GM10847 (cell line): ENCODE results near the gene CYTH1.

Experiments used
- POLR2A ChIP-seq: IDR thresholded peaks from 2 replicates; pipeline ENCODE4 v1.6.1; 2011; ENCODE audit not compliant: insufficient read length; ENCODE audit errors: extremely low read depth

Gene CYTH1

GRCh38 chr17:78761789-78762406, 20.2 kb downstream of the CYTH1 start:
- TF ChIP-seq POLR2A, result no peak

GRCh38 chr17:78759969-78760352, 22.1 kb downstream of the CYTH1 start:
- TF ChIP-seq POLR2A, result no peak

GRCh38 chr17:78759203-78759968, 22.7 kb downstream of the CYTH1 start:
- TF ChIP-seq POLR2A, result no peak

- TF ChIP-seq POLR2A, result no peak
Measured at GRCh38 chr17:78753316-78754250, 28.5 kb downstream of the CYTH1 start.

- no peak for TF ChIP-seq POLR2A
Measured at GRCh38 chr17:78751447-78752161, 30.5 kb downstream of the CYTH1 start.

- TF ChIP-seq POLR2A, result no peak
Measured at GRCh38 chr17:78748730-78749317, 33.2 kb downstream of the CYTH1 start.

- no peak for TF ChIP-seq POLR2A
Measured at GRCh38 chr17:78748048-78748729, 33.9 kb downstream of the CYTH1 start.

- no peak for TF ChIP-seq POLR2A
Measured at GRCh38 chr17:78747488-78747887, 34.6 kb downstream of the CYTH1 start.

- no peak for TF ChIP-seq POLR2A
Measured at GRCh38 chr17:78746949-78747269, 35.2 kb downstream of the CYTH1 start.

- no peak for TF ChIP-seq POLR2A
Measured at GRCh38 chr17:78746263-78746948, 35.7 kb downstream of the CYTH1 start.

- no peak for TF ChIP-seq POLR2A
Measured at GRCh38 chr17:78745407-78746088, 36.5 kb downstream of the CYTH1 start.

GRCh38 chr17:78742901-78743300, 39.2 kb downstream of the CYTH1 start:
- TF ChIP-seq POLR2A, result no peak

- TF ChIP-seq POLR2A, result no peak
Measured at GRCh38 chr17:78741644-78742284, 40.3 kb downstream of the CYTH1 start.

GRCh38 chr17:78739331-78739931, 42.6 kb downstream of the CYTH1 start:
- no peak for TF ChIP-seq POLR2A
